Glomerular endothelial cell (primary cell): ENCODE data around the gene NDUFAF2. TPM values are rescaled to one million over a fixed set of nuclear protein-coding genes. Genes with fewer than 3 reads are reported as not detected.
"Not testable (repeated sequence)": the region's sequence is repeated elsewhere in the genome, so short reads cannot be mapped to it uniquely, and the experiment has no call there.

Experiments
- DNase-seq: peaks from one replicate; pipeline ENCODE4 v3.0.0-alpha.2; 2011; ENCODE audit warnings: low read depth, low spot score; ENCODE audit errors: extremely low read depth
- total RNA-seq: library from RNA; depleted of rRNA; stranded (reverse); fragments of >200 nt; gene quantifications from 2 replicates; pipeline ENCODE4 v1.2.3, GENCODE V29; 2015

Gene NDUFAF2
- total RNA-seq, 1 donor from 2014 or later, result 22.3 TPM

GRCh38 chr5:60989790-60990189 lies 44.8 kb downstream of the NDUFAF2 start:
- no peak for DNase-seq

- DNase-seq, result no peak
These were observed 47.9 kb downstream of the NDUFAF2 start for GRCh38 chr5:60992871-60993270.

- DNase-seq, result no peak
These were observed 48.4 kb downstream of the NDUFAF2 start for GRCh38 chr5:60993425-60993824.

GRCh38 chr5:60993875-60994571 lies 49.0 kb downstream of the NDUFAF2 start:
- DNase-seq, result no peak

DNA sequence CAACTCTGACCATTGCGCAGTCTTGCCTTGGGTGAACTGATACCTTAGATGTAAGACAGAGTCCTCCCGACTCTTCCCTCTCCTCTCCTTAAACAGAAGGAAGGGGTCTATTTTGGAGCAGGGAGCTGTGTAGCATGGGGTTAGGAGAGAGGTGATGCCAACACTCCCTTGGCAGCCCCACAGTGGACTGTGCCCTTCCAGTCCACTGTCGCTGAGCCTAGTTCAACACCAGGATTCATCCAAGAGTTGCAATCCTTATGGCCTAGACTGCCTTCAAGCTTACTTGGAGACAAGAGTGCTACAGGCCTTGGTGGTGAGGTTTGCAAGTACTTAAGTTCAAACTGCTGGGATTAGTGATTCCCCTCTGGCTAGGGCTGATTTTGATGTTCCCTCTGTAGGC lies 51.4 kb downstream of the NDUFAF2 start:
- DNase-seq, result no peak

DNA sequence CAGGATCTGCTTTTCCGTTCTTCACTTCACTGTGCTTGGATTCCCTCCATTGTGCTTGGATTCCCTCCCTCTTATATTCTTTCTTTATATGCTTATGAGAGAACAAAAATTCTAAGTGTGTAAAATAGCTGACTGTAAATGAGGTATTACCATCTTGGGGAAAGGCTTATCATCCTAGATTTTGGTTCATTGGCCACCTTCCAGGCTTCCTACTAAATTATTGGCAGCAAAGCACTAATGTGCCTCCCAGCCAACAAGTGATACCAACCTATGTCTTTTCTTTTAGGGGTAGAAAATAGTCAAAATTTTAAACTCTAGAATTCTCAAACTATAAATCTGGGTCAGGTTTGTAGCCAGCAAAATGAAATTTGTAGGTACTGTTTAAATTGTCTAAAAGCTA lies 52.7 kb downstream of the NDUFAF2 start:
- no peak for DNase-seq

- DNase-seq, result no peak
These were observed 55.9 kb downstream of the NDUFAF2 start for GRCh38 chr5:61000887-61001286.

- DNase-seq, result no peak
These were observed 56.6 kb downstream of the NDUFAF2 start for GRCh38 chr5:61001647-61002046.

DNA sequence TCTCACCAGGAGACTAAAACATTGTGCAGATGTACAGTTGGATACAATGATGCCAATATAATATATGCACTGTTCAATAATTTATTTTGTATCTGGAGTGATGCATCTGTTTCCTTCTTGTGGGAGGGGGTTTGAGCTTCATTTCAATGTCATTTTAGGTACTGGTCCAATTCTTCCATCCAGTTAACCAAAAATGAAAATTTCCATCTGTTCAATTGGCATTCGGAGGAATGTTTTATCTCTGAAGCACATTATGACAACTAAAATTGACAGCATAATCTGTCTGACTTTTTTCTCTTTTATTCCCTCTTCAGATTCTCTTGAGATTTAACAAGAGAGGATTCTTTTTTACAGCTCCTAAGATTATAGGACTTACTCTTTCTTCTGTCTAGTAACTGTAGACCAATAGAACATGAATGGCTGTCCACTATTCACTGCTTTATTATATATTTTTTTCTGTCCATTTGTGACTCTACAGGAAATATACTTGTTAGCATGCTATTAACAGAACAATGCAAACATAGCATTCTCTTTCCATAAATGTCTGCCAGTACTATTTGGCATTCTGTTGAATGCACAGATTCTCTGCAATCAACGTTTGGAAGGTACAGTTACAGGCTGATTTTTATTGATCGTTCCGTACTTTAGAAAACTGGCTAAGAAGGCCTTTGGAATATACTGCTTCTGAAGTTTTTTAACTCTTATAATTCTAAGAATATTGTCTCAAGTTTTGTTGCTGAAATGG lies 57.8 kb downstream of the NDUFAF2 start:
- DNase-seq, result no peak

DNA sequence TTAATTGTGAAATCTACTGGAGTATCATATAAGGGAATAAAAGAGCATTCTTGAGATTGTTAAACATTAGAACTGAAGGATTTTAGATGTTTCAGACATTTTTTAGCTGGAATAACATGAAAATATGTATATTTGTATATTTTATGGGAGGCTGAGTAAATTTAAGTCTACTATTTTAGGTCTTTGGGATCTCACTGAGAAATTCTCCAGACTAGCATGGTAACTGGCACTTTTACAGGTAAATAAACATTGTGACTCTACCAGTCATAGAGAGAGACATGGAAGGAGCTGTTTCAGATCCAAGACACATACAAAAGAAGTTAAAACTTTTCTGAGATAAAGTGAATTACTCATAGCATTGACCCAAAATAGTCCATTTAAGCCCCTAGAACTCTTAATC lies 59.4 kb downstream of the NDUFAF2 start:
- no peak for DNase-seq

GRCh38 chr5:61009907-61010306 lies 64.9 kb downstream of the NDUFAF2 start:
- no peak for DNase-seq

DNA sequence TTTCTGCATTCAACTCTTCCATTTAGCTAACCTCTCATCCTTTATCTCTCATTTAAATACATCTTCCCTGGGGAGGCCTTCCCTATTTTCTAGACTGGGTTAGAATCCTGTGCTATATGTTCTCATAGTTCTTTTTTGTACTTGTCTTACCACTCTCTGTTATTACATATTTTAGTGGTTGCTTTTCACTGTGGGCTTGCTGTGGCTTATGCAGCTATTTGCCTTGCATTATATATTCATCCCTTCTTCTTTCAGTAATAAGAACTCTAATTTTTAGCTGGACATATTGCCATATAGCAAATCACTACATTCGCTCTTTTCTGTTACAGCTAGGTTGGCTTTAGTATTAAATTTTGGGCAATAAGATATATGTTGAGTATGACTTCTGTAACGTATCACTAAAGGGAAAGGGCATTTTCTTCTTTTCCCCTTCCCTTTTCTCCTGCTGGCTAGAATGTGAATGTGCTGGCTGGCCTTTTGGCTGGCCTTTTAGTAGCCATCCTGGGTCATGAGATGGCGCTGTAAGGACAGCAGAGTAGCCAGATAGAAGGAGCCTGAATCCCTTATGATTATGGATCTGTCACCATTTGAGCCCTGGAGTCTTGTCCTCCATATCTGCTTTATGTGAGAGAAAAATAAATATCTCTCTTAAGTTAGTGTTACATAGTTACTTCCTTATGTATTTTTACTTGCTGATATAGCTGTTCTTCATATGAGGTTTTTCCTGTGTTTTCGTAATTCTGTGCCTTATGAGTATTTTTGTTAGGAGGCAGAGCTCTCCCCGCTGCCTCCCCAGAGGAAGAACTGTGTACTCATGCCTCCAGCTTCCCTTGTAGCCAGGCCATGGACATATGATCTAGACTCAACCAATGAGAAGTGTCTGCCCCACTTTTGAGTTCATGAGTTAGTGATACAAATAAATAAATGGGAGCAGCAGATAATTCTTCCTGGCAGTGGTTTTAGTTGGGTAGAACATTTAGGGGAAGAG lies 65.8 kb downstream of the NDUFAF2 start:
- no peak for DNase-seq

GRCh38 chr5:61018062-61018461 lies 73.1 kb downstream of the NDUFAF2 start:
- DNase-seq, result no peak

DNA sequence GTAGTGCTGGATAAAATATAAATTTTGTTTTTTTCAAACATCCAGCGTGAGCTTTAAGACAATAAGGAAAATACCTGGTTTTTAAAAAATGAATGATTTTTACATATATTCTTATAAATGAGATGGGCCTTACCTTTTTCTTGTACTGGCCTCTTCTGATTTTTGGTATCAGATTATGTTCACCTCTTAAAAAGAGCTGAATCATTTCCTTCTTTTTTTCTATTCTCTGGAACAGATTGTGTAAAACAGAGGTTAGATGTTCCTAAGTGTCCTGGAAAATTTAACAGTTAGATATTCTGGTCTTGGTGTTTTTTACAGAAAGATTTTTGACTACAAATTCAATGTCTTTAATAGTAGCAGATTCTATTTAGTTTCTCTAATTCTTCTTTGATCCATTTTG lies 74.6 kb downstream of the NDUFAF2 start:
- DNase-seq, result no peak

DNA sequence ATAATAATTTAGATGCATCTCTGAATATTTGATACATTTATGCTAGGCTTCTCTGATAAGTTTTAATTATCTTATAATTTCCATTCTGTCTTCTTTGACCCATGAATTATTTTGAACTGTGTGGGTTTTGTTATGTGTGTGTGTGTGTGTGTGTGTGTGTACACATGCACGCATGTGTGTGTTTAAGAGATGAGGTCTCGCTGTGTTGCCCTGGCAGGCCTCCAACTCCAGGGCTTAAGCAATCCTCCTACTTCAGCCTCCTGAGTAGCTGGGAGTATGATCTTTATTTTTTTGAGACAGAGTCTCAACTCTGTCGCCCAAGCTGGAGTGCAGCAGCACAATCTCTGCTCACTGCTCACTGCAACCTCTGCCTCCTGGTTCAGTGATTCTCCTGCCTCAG lies 75.4 kb downstream of the NDUFAF2 start:
- DNase-seq, result no peak

- no peak for DNase-seq
These were observed 78.1 kb downstream of the NDUFAF2 start for GRCh38 chr5:61023131-61023530.

DNA sequence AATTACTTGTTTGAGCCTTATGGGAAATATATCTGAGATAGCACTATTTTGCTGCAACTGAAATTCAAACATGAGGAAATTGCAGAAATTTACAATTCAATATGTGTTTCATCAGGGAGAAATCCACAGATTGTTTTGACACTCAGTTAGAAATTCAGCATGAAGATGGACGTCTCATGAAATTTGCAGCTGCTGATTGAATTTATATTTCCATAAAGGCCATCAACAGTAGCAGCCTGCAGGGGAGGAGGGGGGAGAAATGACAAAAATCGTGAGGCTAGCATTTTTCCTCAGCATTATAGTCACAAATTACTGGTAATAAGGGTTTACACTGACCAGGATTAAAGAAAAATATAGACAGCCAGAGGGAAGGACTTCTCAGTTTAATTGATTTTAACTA lies 81.0 kb downstream of the NDUFAF2 start:
- no peak for DNase-seq

DNA sequence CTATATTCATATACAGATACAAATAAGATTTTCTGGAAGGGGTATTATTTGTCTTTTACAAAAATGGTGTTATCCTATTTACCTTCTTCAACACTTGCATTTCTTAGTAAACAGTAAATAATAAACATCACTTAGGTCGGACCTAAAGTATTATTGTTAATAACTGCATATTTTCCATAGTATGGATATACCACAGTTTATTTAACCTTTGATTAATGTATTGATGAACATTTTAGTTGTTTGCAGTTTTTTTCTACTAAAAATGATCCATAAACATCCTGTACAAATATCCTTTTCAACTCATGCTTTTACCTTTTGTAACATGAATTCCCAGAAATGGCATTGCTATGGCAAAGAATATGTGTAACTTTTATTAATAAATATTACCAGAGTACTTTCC lies 83.4 kb downstream of the NDUFAF2 start:
- DNase-seq, result no peak

GRCh38 chr5:61029456-61030162 lies 84.6 kb downstream of the NDUFAF2 start:
- no peak for DNase-seq

- no peak for DNase-seq
These were observed 85.1 kb downstream of the NDUFAF2 start for GRCh38 chr5:61030163-61030482.

GRCh38 chr5:61031301-61031700 lies 86.3 kb downstream of the NDUFAF2 start:
- not testable (repeated sequence) for DNase-seq
